Measurements from ENCODE around the gene SAFB2.

The SAFB2 gene

DNA sequence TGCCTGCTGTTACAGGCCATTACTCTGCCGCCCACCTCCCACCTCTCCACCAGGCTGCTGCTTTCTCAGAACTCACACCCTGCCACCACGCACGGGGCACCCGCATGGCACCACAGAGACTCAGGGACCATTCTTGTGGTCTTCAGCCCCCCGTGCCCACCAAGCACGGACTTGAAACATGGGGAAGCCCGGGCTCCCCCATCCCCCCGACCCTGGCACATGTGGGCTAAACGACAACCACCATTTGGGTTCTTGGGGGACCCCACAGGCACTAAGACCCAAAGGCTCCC lies 31.8 kb downstream of the SAFB2 start:
- TF ChIP-seq FOXP2 (optimal IDR thresholded peaks at IDR 0.05; ENCODE audit: borderline replicate concordance, extremely low read depth, extremely low read length, insufficient read depth): no peak
- no peak for TF ChIP-seq SIN3A (IDR thresholded peaks at IDR 0.05; ENCODE audit: borderline replicate concordance, insufficient read depth, low read length)
- TF ChIP-seq TAF1 (IDR thresholded peaks at IDR 0.05; ENCODE audit: borderline replicate concordance, insufficient read depth, low read length): no peak
- TF ChIP-seq, protein P1, sequence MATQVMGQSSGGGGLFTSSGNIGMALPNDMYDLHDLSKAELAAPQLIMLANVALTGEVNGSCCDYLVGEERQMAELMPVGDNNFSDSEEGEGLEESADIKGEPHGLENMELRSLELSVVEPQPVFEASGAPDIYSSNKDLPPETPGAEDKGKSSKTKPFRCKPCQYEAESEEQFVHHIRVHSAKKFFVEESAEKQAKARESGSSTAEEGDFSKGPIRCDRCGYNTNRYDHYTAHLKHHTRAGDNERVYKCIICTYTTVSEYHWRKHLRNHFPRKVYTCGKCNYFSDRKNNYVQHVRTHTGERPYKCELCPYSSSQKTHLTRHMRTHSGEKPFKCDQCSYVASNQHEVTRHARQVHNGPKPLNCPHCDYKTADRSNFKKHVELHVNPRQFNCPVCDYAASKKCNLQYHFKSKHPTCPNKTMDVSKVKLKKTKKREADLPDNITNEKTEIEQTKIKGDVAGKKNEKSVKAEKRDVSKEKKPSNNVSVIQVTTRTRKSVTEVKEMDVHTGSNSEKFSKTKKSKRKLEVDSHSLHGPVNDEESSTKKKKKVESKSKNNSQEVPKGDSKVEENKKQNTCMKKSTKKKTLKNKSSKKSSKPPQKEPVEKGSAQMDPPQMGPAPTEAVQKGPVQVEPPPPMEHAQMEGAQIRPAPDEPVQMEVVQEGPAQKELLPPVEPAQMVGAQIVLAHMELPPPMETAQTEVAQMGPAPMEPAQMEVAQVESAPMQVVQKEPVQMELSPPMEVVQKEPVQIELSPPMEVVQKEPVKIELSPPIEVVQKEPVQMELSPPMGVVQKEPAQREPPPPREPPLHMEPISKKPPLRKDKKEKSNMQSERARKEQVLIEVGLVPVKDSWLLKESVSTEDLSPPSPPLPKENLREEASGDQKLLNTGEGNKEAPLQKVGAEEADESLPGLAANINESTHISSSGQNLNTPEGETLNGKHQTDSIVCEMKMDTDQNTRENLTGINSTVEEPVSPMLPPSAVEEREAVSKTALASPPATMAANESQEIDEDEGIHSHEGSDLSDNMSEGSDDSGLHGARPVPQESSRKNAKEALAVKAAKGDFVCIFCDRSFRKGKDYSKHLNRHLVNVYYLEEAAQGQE (IDR thresholded peaks at IDR 0.05; ENCODE audit: insufficient read depth in 1 of 2, low read depth in 2 of 2, low read length in 2 of 2): no peak
- no peak for TF ChIP-seq POLR2AphosphoS5 (IDR thresholded peaks at IDR 0.05; ENCODE audit: low read depth, low read length)

DNA sequence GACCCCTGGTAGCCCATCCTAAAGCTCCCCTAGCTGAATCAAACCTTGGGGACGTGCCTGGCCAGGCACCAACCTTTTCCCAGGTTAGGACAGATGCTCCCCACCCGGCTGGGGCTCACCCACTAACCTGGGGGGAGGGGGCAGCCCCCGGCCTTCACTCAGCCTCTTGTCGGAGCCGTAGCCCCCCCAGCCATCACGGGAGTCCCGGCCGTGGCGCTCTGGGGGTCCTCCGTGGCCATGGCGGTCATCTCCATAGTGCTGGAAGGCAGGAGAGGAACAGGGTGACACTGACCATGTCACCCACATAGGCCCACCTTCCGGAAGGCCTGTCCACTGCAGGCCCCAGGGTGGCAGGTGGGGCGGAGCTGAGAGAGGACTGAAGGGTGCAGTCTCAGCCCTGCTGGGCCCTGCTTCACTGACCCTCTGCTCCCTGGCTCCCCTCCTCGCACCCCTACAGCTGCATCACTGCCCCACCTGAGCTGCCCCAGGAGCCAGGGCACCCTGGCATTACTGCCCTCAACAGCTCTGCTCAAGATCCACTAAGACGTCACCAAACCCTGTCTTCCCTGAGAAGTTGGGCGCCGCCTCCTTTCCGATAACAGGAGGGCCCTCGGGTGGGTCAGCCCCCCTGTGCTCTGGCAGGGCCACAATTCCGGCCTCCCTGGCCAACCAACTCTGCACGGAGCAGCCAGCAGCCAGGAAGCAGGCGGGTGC lies 32.3 kb downstream of the SAFB2 start:
- TF ChIP-seq FOXP2 (optimal IDR thresholded peaks at IDR 0.05; ENCODE audit: borderline replicate concordance, extremely low read depth, extremely low read length, insufficient read depth) (no peak), SIN3A (IDR thresholded peaks at IDR 0.05; ENCODE audit: borderline replicate concordance, insufficient read depth, low read length) (no peak), POLR2AphosphoS5 (IDR thresholded peaks at IDR 0.05; ENCODE audit: low read depth, low read length) (no peak), TAF1 (IDR thresholded peaks at IDR 0.05; ENCODE audit: borderline replicate concordance, insufficient read depth, low read length) (no peak)
- TF ChIP-seq, protein P1 (IDR thresholded peaks at IDR 0.05; ENCODE audit: insufficient read depth in 1 of 2, low read depth in 2 of 2, low read length in 2 of 2): no peak

DNA sequence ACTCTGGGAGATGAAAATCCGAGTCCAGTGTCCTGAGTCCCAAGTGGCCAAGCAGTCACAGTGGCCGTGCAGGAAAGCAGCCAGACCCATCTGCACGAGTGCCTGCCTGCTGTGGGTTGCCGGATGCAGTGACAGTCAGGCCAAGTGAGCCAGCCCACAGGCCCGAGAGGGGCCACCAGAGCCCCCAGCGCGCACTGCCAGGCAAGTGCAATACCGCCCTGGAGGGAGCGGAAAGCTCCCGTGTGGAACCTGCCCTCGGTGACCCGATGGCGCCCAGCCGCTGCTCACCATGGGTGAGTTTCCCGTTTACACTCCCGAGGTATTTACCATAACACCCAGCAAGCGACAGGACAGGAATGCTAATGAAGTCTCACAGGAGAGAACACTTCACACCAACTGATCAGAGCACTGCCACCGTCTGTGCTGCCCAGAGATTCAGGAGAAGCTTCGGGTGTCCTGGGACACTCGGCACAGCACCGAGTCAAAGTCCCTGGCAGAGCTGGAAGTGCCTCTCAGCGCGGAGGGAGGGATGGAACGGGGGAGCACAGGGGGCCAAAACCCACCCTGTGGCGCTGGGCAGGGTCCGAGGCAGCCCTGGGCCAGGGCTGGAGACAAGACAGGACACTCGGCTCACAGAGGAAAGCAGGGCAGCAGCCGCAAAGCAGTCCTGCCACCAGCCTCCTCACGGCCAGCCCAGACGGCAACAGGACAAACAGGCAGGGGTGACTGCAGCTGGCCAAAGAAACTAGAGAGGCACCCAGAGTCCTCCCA lies 33.5 kb downstream of the SAFB2 start:
- TF ChIP-seq TAF1 (IDR thresholded peaks at IDR 0.05; ENCODE audit: borderline replicate concordance, insufficient read depth, low read length) (no peak), SIN3A (IDR thresholded peaks at IDR 0.05; ENCODE audit: borderline replicate concordance, insufficient read depth, low read length) (no peak), POLR2AphosphoS5 (IDR thresholded peaks at IDR 0.05; ENCODE audit: low read depth, low read length) (no peak), FOXP2 (optimal IDR thresholded peaks at IDR 0.05; ENCODE audit: borderline replicate concordance, extremely low read depth, extremely low read length, insufficient read depth) (no peak)
- TF ChIP-seq, protein P1 (IDR thresholded peaks at IDR 0.05; ENCODE audit: insufficient read depth in 1 of 2, low read depth in 2 of 2, low read length in 2 of 2): no peak

DNA sequence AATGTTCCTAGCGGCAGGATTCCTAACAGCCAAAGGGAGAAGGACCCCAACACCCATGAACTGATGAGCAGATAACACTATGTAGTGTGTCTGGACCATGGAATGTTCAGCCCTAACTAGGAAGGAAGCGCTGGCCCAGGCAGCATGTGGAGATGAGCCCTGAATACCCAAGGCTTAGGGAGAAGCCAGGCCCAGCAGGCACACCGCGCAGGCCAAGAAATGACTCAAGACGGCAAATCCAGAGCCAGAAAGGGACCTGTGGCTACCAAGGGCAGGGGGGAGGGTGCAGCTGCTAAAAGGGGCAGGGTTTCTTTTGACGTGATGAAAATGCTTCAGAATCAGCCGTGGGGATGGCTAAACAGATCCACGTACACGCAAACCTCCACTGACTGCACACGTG lies 34.1 kb downstream of the SAFB2 start:
- TF ChIP-seq, protein P1 (IDR thresholded peaks at IDR 0.05; ENCODE audit: insufficient read depth in 1 of 2, low read depth in 2 of 2, low read length in 2 of 2): no peak
- TF ChIP-seq TAF1 (IDR thresholded peaks at IDR 0.05; ENCODE audit: borderline replicate concordance, insufficient read depth, low read length): no peak
- TF ChIP-seq FOXP2 (optimal IDR thresholded peaks at IDR 0.05; ENCODE audit: borderline replicate concordance, extremely low read depth, extremely low read length, insufficient read depth): no peak
- TF ChIP-seq POLR2AphosphoS5 (IDR thresholded peaks at IDR 0.05; ENCODE audit: low read depth, low read length): no peak
- TF ChIP-seq SIN3A (IDR thresholded peaks at IDR 0.05; ENCODE audit: borderline replicate concordance, insufficient read depth, low read length): no peak

All from PFSK-1 (cell line).